Choroid plexus epithelial cell (primary cell): ENCODE results near the gene NFATC2.
A peak's percentile ranks its signal among the peaks of the same experiment; 100 is the strongest.

Experiments
- DNase-seq: peaks from one replicate; pipeline ENCODE4 v3.0.0-alpha.2; 2010; ENCODE audit warnings: low read depth
- H3K4me3 ChIP-seq: 2 replicates; pipeline ENCODE4 v1.5.1; 2011; ENCODE audit warnings: low read depth, mild to moderate bottlenecking, control low read depth, low read length, moderate library complexity
- TF ChIP-seq, protein P1 (sequence below): conservative IDR thresholded peaks from 2 replicates; pipeline ENCODE4 v1.5.1; 2011; ENCODE audit warnings: low read depth, mild to moderate bottlenecking, control low read depth, inconsistent platforms, low read length, moderate library complexity

The NFATC2 gene

DNA sequence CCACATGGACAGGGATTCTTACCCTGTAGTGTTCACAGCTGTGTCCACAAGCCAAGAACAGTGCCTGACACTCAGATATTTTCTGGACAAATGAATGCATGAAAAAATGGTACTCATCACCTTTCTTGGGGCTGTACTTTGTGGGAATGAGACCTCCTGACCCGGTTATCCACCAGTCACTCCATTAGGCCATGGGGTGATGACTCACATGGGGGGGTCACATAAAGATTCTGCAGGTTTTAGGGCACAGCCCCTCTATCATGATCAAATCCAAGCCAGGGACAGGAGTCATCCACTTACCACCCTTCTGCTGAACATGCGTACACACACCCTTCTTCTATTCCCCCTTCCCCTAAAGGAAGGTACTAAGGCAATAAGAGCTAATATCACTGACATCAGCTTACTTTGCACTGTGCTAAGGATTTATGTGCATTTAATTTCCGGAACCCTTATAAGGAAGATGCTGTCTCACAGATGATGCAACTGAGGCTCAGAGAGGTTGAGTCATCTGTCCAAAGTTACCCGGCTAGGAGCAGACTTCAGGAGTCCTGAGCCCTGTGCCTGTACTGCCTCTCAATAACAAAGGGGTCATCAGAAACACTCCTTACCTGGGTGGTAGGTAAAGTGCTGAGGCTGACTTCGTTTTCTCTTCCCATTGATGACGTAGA lies 107.8 kb downstream of the NFATC2 start:
- TF ChIP-seq, protein P1, sequence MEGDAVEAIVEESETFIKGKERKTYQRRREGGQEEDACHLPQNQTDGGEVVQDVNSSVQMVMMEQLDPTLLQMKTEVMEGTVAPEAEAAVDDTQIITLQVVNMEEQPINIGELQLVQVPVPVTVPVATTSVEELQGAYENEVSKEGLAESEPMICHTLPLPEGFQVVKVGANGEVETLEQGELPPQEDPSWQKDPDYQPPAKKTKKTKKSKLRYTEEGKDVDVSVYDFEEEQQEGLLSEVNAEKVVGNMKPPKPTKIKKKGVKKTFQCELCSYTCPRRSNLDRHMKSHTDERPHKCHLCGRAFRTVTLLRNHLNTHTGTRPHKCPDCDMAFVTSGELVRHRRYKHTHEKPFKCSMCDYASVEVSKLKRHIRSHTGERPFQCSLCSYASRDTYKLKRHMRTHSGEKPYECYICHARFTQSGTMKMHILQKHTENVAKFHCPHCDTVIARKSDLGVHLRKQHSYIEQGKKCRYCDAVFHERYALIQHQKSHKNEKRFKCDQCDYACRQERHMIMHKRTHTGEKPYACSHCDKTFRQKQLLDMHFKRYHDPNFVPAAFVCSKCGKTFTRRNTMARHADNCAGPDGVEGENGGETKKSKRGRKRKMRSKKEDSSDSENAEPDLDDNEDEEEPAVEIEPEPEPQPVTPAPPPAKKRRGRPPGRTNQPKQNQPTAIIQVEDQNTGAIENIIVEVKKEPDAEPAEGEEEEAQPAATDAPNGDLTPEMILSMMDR: no peak
- DNase-seq: peak; percentile 90
- H3K4me3 ChIP-seq: no peak overlapping the region

GRCh38 chr20:51434026-51434425 lies 108.5 kb downstream of the NFATC2 start:
- H3K4me3 ChIP-seq: no peak overlapping the region
- no peak for DNase-seq
- TF ChIP-seq, protein P1: no peak

DNA sequence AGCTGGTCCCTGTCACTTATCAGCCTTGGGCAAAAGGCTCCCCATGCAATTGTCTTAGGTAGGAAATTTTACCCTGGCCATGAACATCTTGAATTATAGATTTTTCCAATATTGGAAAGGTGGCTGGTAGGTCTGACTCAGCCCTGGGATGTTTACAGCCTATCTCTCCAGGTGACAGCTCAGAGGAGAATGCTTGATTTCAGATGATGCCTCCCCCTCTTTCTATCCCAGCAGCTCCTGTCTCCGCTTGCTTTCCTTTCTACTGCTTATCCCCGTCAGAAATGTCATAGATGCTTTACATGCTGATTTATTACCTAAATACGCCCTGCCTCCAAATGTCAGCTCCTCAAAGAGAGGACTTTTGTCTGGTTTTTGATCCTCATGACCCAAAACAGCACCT lies 109.6 kb downstream of the NFATC2 start:
- no peak overlapping the region for H3K4me3 ChIP-seq

GRCh38 chr20:51432251-51432784 lies 110.2 kb downstream of the NFATC2 start:
- H3K4me3 ChIP-seq: no peak overlapping the region
- no peak for DNase-seq
- TF ChIP-seq, protein P1: no peak

More for the DNA sequence above, 109.6 kb downstream of the NFATC2 start:
- no peak for DNase-seq
- TF ChIP-seq, protein P1: no peak

DNA sequence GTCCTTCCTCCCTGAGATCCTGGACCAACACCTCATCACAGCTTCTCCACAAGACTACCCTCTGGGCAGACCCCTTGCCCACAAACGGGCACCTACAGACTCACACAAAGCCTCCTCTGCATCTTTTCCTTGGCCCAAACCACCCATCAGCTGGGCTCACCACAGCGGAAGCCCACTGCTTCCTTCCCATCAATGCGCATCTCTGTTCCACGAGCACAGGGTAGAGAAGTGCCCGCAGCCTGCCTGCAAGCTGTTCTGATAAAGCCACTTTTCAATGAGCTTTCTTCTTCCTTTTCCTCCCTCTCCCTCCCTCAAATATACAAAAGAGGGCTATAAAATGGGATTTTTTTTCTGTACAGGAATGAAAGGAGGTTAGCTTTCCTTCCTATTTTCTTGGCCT lies 111.2 kb downstream of the NFATC2 start:
- TF ChIP-seq, protein P1: no peak
- DNase-seq: no peak

GRCh38 chr20:51430198-51430950 lies 112.1 kb downstream of the NFATC2 start:
- no peak for DNase-seq
- TF ChIP-seq, protein P1: no peak
- H3K4me3 ChIP-seq: no peak overlapping the region

More for the DNA sequence above, 111.2 kb downstream of the NFATC2 start:
- no peak overlapping the region for H3K4me3 ChIP-seq
